Measurements from ENCODE around the gene CXXC5. TPM values are rescaled to one million over a fixed set of nuclear protein-coding genes. Genes with fewer than 3 reads are reported as not detected.

Gene CXXC5
- total RNA-seq, 8 experiments from 2014 or later, result 14.2 to 140 (median 95.8) TPM

- peaks cover 78 to 82% of the 10 kb centered on the region in 2 donors for H3K4me1 ChIP-seq (replicated peaks in 1 of 2)
- in situ Hi-C loops (cut with MboI; ENCODE audit: low pct_unique_long_range_greater_than_20kb in 2 of 9, low sequenced_read_pairs in 9 of 9, unreplicated experiment in 9 of 9), result loop anchor here in 1 of 9 experiments (25.0 kb wide), 1 partner anchor 107 kb away; no protein-coding TSS in a partner anchor
- H3K27ac ChIP-seq, result peak overlapping the region; percentile 74 to 76
- ATAC-seq (replicated peaks in 6 of 8), result peak in 7 of 8 experiments; percentile 1 to 46 (median 6)
- 8% methylated on average over 2 of the region's 18 CpGs; no CpG with 5 or more reads in 9 of the 10 experiments for WGBS, 10 experiments
- peak overlapping the region in 3 of 5 donors; percentile 4 to 21 (median 20) for H3K4me3 ChIP-seq
Observed at GRCh38 chr5:139655727-139656271, 7.7 kb downstream of the CXXC5 start.

GRCh38 chr5:139657363-139658321, 9.5 kb downstream of the CXXC5 start:
- WGBS, 10 experiments, result 25 to 100% (median 75%) methylated on average over 1 to 4 of the region's 12 CpGs; no CpG with 5 or more reads in 5 of the 10 experiments
- Histone ChIP-seq H3K27ac (no peak overlapping the region), H3K4me3 (no peak overlapping the region), H3K4me1 (replicated peaks in 1 of 2) (peaks cover 83 to 94% of the 10 kb centered on the region in 2 donors)
- in situ Hi-C loops (cut with MboI; ENCODE audit: low pct_unique_long_range_greater_than_20kb in 2 of 9, low sequenced_read_pairs in 9 of 9, unreplicated experiment in 9 of 9), result loop anchor here in 1 of 9 experiments (25.0 kb wide), 1 partner anchor 105 kb away; no protein-coding TSS in a partner anchor
- no peak for ATAC-seq (replicated peaks in 6 of 8)

GRCh38 chr5:139658501-139658927, 10.4 kb downstream of the CXXC5 start:
- H3K4me3 ChIP-seq, result no peak overlapping the region
- peaks cover 75 to 87% of the 10 kb centered on the region in 2 donors for H3K4me1 ChIP-seq (replicated peaks in 1 of 2)
- H3K27ac ChIP-seq, result peak overlapping the region in 1 of 2 donors; percentile 80
- peak in 2 of 8 experiments; percentile 1 to 3 for ATAC-seq (replicated peaks in 6 of 8)
- WGBS, 10 experiments, result 0 to 100% (median 20%) methylated on average over 1 to 2 of the region's 14 CpGs; no CpG with 5 or more reads in 5 of the 10 experiments
- in situ Hi-C loops (cut with MboI; ENCODE audit: low pct_unique_long_range_greater_than_20kb in 2 of 9, low sequenced_read_pairs in 9 of 9, unreplicated experiment in 9 of 9), result loop anchor here in 1 of 9 experiments (25.0 kb wide), 1 partner anchor 104 kb away; no protein-coding TSS in a partner anchor

GRCh38 chr5:139658928-139659667, 10.9 kb downstream of the CXXC5 start:
- H3K4me1 ChIP-seq (replicated peaks in 1 of 2), result peaks cover 69 to 84% of the 10 kb centered on the region in 2 donors
- peak overlapping the region in 1 of 5 donors; percentile 7 for H3K4me3 ChIP-seq
- in situ Hi-C loops (cut with MboI; ENCODE audit: low pct_unique_long_range_greater_than_20kb in 2 of 9, low sequenced_read_pairs in 9 of 9, unreplicated experiment in 9 of 9), result loop anchor here in 1 of 9 experiments (25.0 kb wide), 1 partner anchor 103 kb away; no protein-coding TSS in a partner anchor
- peak overlapping the region; percentile 80 to 91 for H3K27ac ChIP-seq
- peak; percentile 7 to 57 (median 31) for ATAC-seq (replicated peaks in 6 of 8)
- 0 to 20% (median 10%) methylated on average over 1 of the region's 15 CpGs; no CpG with 5 or more reads in 6 of the 10 experiments for WGBS, 10 experiments

- Histone ChIP-seq H3K4me1 (replicated peaks in 1 of 2) (peaks cover 63 to 78% of the 10 kb centered on the region in 2 donors), H3K27ac (peak overlapping the region; percentile 80 to 91), H3K4me3 (peak overlapping the region in 1 of 5 donors; percentile 3)
- in situ Hi-C loops (cut with MboI; ENCODE audit: low pct_unique_long_range_greater_than_20kb in 2 of 9, low sequenced_read_pairs in 9 of 9, unreplicated experiment in 9 of 9), result loop anchor here in 1 of 9 experiments (25.0 kb wide), 1 partner anchor 103 kb away; no protein-coding TSS in a partner anchor
- ATAC-seq (replicated peaks in 6 of 8), result peak in 1 of 8 experiments; percentile 7
- WGBS, 10 experiments, result 50 to 69% methylated on average over 4 to 5 of the region's 13 CpGs; no CpG with 5 or more reads in 8 of the 10 experiments
Observed at GRCh38 chr5:139659695-139660101, 11.5 kb downstream of the CXXC5 start.

GRCh38 chr5:139660105-139660922, 12.2 kb downstream of the CXXC5 start:
- WGBS, 10 experiments, result 80% methylated on average over 2 of the region's 14 CpGs; no CpG with 5 or more reads in 9 of the 10 experiments
- in situ Hi-C loops (cut with MboI; ENCODE audit: low pct_unique_long_range_greater_than_20kb in 2 of 9, low sequenced_read_pairs in 9 of 9, unreplicated experiment in 9 of 9), result loop anchor here in 1 of 9 experiments (25.0 kb wide), 1 partner anchor 102 kb away; no protein-coding TSS in a partner anchor
- ATAC-seq (replicated peaks in 6 of 8), result peak in 2 of 8 experiments; percentile 0 to 4
- Histone ChIP-seq H3K27ac (peak overlapping the region; percentile 80 to 91), H3K4me1 (replicated peaks in 1 of 2) (peaks cover 57 to 71% of the 10 kb centered on the region in 2 donors), H3K4me3 (peak overlapping the region in 1 of 5 donors; percentile 19)

GRCh38 chr5:139660923-139661814, 13.0 kb downstream of the CXXC5 start:
- H3K27ac ChIP-seq, result peak overlapping the region; percentile 80 to 91
- peaks cover 48 to 63% of the 10 kb centered on the region in 2 donors for H3K4me1 ChIP-seq (replicated peaks in 1 of 2)
- ATAC-seq (replicated peaks in 6 of 8), result peak; percentile 66 to 93 (median 88)
- H3K4me3 ChIP-seq, result peak overlapping the region in 3 of 5 donors; percentile 9 to 23 (median 19)
- WGBS, 10 experiments, result 0 to 100% (median 80%) methylated on average over 1 to 5 of the region's 41 CpGs; no CpG with 5 or more reads in 5 of the 10 experiments
- in situ Hi-C loops (cut with MboI; ENCODE audit: low pct_unique_long_range_greater_than_20kb in 2 of 9, low sequenced_read_pairs in 9 of 9, unreplicated experiment in 9 of 9), result loop anchor here in 1 of 9 experiments (25.0 kb wide), 1 partner anchor 101 kb away; no protein-coding TSS in a partner anchor

GRCh38 chr5:139662617-139663016, 14.5 kb downstream of the CXXC5 start:
- peaks cover 48 to 63% of the 10 kb centered on the region in 2 donors for H3K4me1 ChIP-seq (replicated peaks in 1 of 2)
- H3K27ac ChIP-seq, result no peak overlapping the region
- no peak for ATAC-seq (replicated peaks in 6 of 8)
- in situ Hi-C loops (cut with MboI; ENCODE audit: low pct_unique_long_range_greater_than_20kb in 2 of 9, low sequenced_read_pairs in 9 of 9, unreplicated experiment in 9 of 9), result loop anchor here in 1 of 9 experiments (25.0 kb wide), 1 partner anchor 100 kb away; no protein-coding TSS in a partner anchor
- WGBS, 10 experiments, result 60 to 100% (median 96%) methylated on average over 1 to 5 of the region's 9 CpGs; no CpG with 5 or more reads in 5 of the 10 experiments
- no peak overlapping the region for H3K4me3 ChIP-seq

- Histone ChIP-seq H3K4me3 (no peak overlapping the region), H3K4me1 (replicated peaks in 1 of 2) (peaks cover 50 to 61% of the 10 kb centered on the region in 2 donors), H3K27ac (peak overlapping the region in 1 of 2 donors; percentile 12)
- no peak for ATAC-seq (replicated peaks in 6 of 8)
- WGBS, 10 experiments, result 75 to 100% (median 96%) methylated on average over 1 to 6 of the region's 14 CpGs; no CpG with 5 or more reads in 6 of the 10 experiments
- in situ Hi-C loops (cut with MboI; ENCODE audit: low pct_unique_long_range_greater_than_20kb in 2 of 9, low sequenced_read_pairs in 9 of 9, unreplicated experiment in 9 of 9), result loop anchor here in 1 of 9 experiments (25.0 kb wide), 1 partner anchor 99 kb away; no protein-coding TSS in a partner anchor
Observed at GRCh38 chr5:139663207-139664085, 15.3 kb downstream of the CXXC5 start.

Data from motor neuron (in vitro differentiated cells).